GM12878 (cell line): Measurements from ENCODE around the gene SNX11.

Experiments
- CHD1 ChIP-seq: IDR thresholded peaks from 2 replicates; pipeline ENCODE4 v1.6.1; 2012; ENCODE audit warnings: low read depth, low read length, improper control_type of control experiment
- CTCF ChIP-seq, 3 experiments: IDR thresholded peaks in 2 of 3; conservative IDR thresholded peaks in 1 of 3; 2 replicates each; pipeline ENCODE4 v1.5.1; 2011; ENCODE audit warnings: low read depth in 3 of 3, low read length in 3 of 3, mild to moderate bottlenecking in 3 of 3, control low read depth in 2 of 3, moderate library complexity in 2 of 3, inconsistent platforms in 1 of 3, mixed read lengths in 1 of 3; ENCODE audit not compliant: control insufficient read depth in 2 of 3, insufficient read depth in 1 of 3; ENCODE audit errors: extremely low read depth in 1 of 3
- GATAD2B ChIP-seq: fragments of 450-650 bp; conservative IDR thresholded peaks from 2 replicates; pipeline ENCODE4 v1.6.1; 2017; ENCODE audit warnings: low read depth, mild to moderate bottlenecking, moderate library complexity

GRCh38 chr17:48151220-48151619, 43.7 kb downstream of the SNX11 start:
- TF ChIP-seq CHD1 (no peak), CTCF (IDR thresholded peaks at IDR 0.05 in 2 of 3, conservative IDR thresholded peaks at IDR 0.05 in 1 of 3; ENCODE audit: control insufficient read depth in 2 of 3, extremely low read depth in 1 of 3, insufficient read depth in 1 of 3, low read depth in 3 of 3, low read length in 3 of 3) (no peak), GATAD2B (no peak)
